SK-N-SH (cell line): ENCODE results near the gene FGG. TPM values are rescaled to one million over a fixed set of nuclear protein-coding genes. Genes with fewer than 3 reads are reported as not detected.

Experiments
- CTCF ChIA-PET: fragments of 300-600, 350-600 bp; formaldehyde crosslinking; extraction: SDS; loops from one replicate; lab custom pipeline; 2021; lab: Yijun Ruan, JAX
- POLR2A ChIA-PET: fragments of 350-600 bp; sonication (Branson Sonifier 250); formaldehyde crosslinking; extraction: SDS; loops from one replicate; lab custom pipeline; 2020; ENCODE audit warnings: antibody characterized with exemption, inconsistent platforms; lab: Yijun Ruan, JAX
- DNase-seq: peaks from one replicate; pipeline ENCODE4 v3.0.0; 2012
- H2AFZ ChIP-seq: fragments of 200-600 bp; sonication (generic); 2 replicates; pipeline ENCODE4 v1.8.1; 2016; ENCODE audit warnings: antibody characterized with exemption, mild to moderate bottlenecking, low read depth
- H3F3A ChIP-seq: fragments of 200-600 bp; sonication (generic); replicated peaks from 2 replicates; pipeline ENCODE3; 2016; ENCODE audit warnings: antibody characterized with exemption, mild to moderate bottlenecking; ENCODE audit not compliant: insufficient read depth
- H3K27ac ChIP-seq, 2 experiments: fragments of 200-500 bp in 1 of 2; fragments of 200-600 bp in 1 of 2; sonication (Bioruptor generic) in 1 of 2; sonication (generic), shearing (Covaris generic) in 1 of 2; 2 replicates each; pipeline versions ENCODE4 v1.5.1 to v1.6.1; 2014 to 2016; ENCODE audit warnings: low read depth in 2 of 2, inconsistent platforms in 1 of 2, low read length in 1 of 2, mild to moderate bottlenecking in 1 of 2, mixed read lengths in 1 of 2
- H3K27me3 ChIP-seq: fragments of 200-600 bp; sonication (generic), shearing (Covaris generic); 2 replicates; pipeline ENCODE4 v1.6.1; 2016; ENCODE audit warnings: mixed run types; ENCODE audit not compliant: insufficient read depth
- H3K36me3 ChIP-seq, 2 experiments: fragments of 200-500 bp in 1 of 2; fragments of 200-600 bp in 1 of 2; sonication (Bioruptor generic) in 1 of 2; sonication (generic) in 1 of 2; replicated peaks in 1 of 2; 2 replicates each; pipeline versions ENCODE3 to v1.5.1; 2014 to 2016; ENCODE audit warnings: low read length in 1 of 2, mild to moderate bottlenecking in 1 of 2; ENCODE audit not compliant: insufficient read depth in 2 of 2, control insufficient read depth in 1 of 2
- H3K4me1 ChIP-seq, 2 experiments: fragments of 200-500 bp in 1 of 2; fragments of 200-600 bp in 1 of 2; sonication (Bioruptor generic) in 1 of 2; sonication (generic), shearing (Covaris generic) in 1 of 2; 2 replicates each; pipeline versions ENCODE4 v1.5.1 to v1.6.1; 2014 to 2016; ENCODE audit warnings: low read depth in 1 of 2, low read length in 1 of 2, mixed run types in 1 of 2; ENCODE audit not compliant: insufficient read depth in 2 of 2, control insufficient read depth in 1 of 2
- H3K4me2 ChIP-seq: fragments of 200-600 bp; sonication (generic), shearing (Covaris generic); 2 replicates; pipeline ENCODE4 v1.6.1; 2017; ENCODE audit warnings: mixed run types
- H3K4me3 ChIP-seq, 2 experiments: fragments of 200-500 bp in 1 of 2; fragments of 200-600 bp in 1 of 2; sonication (Bioruptor generic) in 1 of 2; sonication (generic), shearing (Covaris generic) in 1 of 2; 2 replicates each; pipeline versions ENCODE4 v1.5.1 to v1.8.1; 2014 to 2016; ENCODE audit warnings: low read depth in 2 of 2, inconsistent platforms in 1 of 2, low read length in 1 of 2, mild to moderate bottlenecking in 1 of 2, mixed read lengths in 1 of 2, moderate library complexity in 1 of 2
- H3K79me2 ChIP-seq: fragments of 200-600 bp; sonication (generic); 2 replicates; pipeline ENCODE4 v1.8.1; 2017; ENCODE audit warnings: mild to moderate bottlenecking; ENCODE audit not compliant: insufficient read depth
- H3K9ac ChIP-seq: fragments of 200-600 bp; sonication (generic); 2 replicates; pipeline ENCODE4 v1.6.1; 2017; ENCODE audit warnings: mixed run types
- H3K9me2 ChIP-seq: fragments of 200-600 bp; sonication (generic); 2 replicates; pipeline ENCODE4 v1.6.1; 2017; ENCODE audit warnings: mixed run types
- H3K9me3 ChIP-seq: fragments of 200-600 bp; sonication (generic); 2 replicates; pipeline ENCODE4 v1.6.1; 2017; ENCODE audit warnings: mixed run types, mild to moderate bottlenecking, moderate library complexity
- H4K20me1 ChIP-seq: fragments of 200-600 bp; sonication (generic); 2 replicates; pipeline ENCODE4 v1.6.1; 2017; ENCODE audit warnings: mild to moderate bottlenecking, mixed run types; ENCODE audit not compliant: insufficient read depth
- EZH2phosphoT487 ChIP-seq: fragments of 200-600 bp; sonication (generic); IDR thresholded peaks from 2 replicates; pipeline ENCODE4 v1.6.1; 2017; ENCODE audit warnings: low read depth, mixed run types, mild to moderate bottlenecking, antibody characterized with exemption, moderate library complexity, borderline replicate concordance
- FOSL2 ChIP-seq: IDR thresholded peaks from 2 replicates; pipeline ENCODE4 v1.4.0; 2012; ENCODE audit warnings: low read depth, mild to moderate bottlenecking, moderate library complexity, borderline replicate concordance
- FOXJ3 ChIP-seq: sonication (generic); formaldehyde crosslinking; IDR thresholded peaks from 2 replicates; pipeline ENCODE4 v1.5.1; 2020; ENCODE audit warnings: mild to moderate bottlenecking, missing genetic modification reagents
- MEF2A ChIP-seq: IDR thresholded peaks from 2 replicates; pipeline ENCODE4 v1.4.0; 2012; ENCODE audit warnings: low read depth, borderline replicate concordance
- MXI1 ChIP-seq: IDR thresholded peaks from 2 replicates; pipeline ENCODE4 v1.6.1; 2012; ENCODE audit warnings: mild to moderate bottlenecking, low read depth, low read length, improper control_type of control experiment
- SMC3 ChIP-seq: IDR thresholded peaks from 2 replicates; pipeline ENCODE4 v1.6.1; 2012; ENCODE audit warnings: low read depth, low read length, improper control_type of control experiment
- TCF12 ChIP-seq: IDR thresholded peaks from 2 replicates; pipeline ENCODE4 v1.4.0; 2012
- WGBS: methylation state at CpG from one replicate; pipeline ENCODE4 v1.1.6; 2017; ENCODE audit warnings: low lambda C conversion rate; 5-methylcytosine and 5-hydroxymethylcytosine counted together
- polyA plus RNA-seq, 3 experiments: library from polyadenylated mRNA; depleted of rRNA; stranded (reverse); fragments of >200 nt; gene quantifications; 2 replicates each; pipeline ENCODE4 v1.2.3, GENCODE V29; 2012
- TF ChIP-seq, protein P1 (sequence below): fragments of 150-350 bp; IDR thresholded peaks from 2 replicates; pipeline ENCODE4 v1.6.1; 2017; ENCODE audit warnings: antibody characterized with exemption, low read length, low read depth, borderline replicate concordance
- TF ChIP-seq, protein P2 (sequence below): IDR thresholded peaks from 2 replicates; pipeline ENCODE4 v1.6.1; 2012; ENCODE audit warnings: mild to moderate bottlenecking, low read depth, low read length, moderate library complexity
- TF ChIP-seq, protein P3 (sequence below): fragments of 200-600 bp; sonication (generic); IDR thresholded peaks from 2 replicates; pipeline ENCODE4 v1.6.1; 2017; ENCODE audit warnings: antibody characterized with exemption, mild to moderate bottlenecking, moderate library complexity

The FGG gene
- polyA plus RNA-seq, 1 of the 3 experiments (the other 2 are of a cell fraction): not detected

DNA sequence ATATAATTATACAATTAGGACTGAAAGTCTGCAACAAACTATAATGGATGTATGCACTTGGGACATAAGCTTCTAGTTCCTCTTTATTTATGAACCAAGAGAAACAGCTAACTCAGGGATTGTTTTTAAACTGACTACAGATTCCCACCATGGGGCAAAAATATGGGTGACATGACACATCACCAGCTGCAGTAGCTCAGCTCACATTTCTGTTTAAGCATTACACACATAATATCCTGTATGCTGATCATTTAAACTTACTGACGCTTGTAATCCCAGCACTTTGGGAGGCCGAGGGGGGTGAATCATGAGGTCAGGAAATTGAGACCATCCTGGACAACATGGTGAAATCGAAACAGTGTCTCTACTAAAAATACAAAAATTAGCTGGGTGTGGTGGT, 38.1 kb downstream of the FGG start:
- Histone ChIP-seq H3K4me3 (no peak overlapping the region), H4K20me1 (no peaks in the 10 kb centered on the region), H3K27me3 (no peaks in the 10 kb centered on the region; the same call in none of the 2 replicates), H3K4me2 (no peak overlapping the region), H3F3A (no peaks in the 10 kb centered on the region), H2AFZ (no peak overlapping the region), H3K9ac (no peak overlapping the region), H3K4me1 (no peaks in the 10 kb centered on the region), H3K9me3 (no peaks in the 10 kb centered on the region), H3K36me3 (no peaks in the 10 kb centered on the region), H3K27ac (no peak overlapping the region), H3K9me2 (no peaks in the 10 kb centered on the region), H3K79me2 (no peaks in the 10 kb centered on the region)
- no peak for TF ChIP-seq FOXJ3 (CRISPR knock-in tag)
- no peak for TF ChIP-seq EZH2phosphoT487
- no peak for TF ChIP-seq MEF2A
- TF ChIP-seq, protein P1, sequence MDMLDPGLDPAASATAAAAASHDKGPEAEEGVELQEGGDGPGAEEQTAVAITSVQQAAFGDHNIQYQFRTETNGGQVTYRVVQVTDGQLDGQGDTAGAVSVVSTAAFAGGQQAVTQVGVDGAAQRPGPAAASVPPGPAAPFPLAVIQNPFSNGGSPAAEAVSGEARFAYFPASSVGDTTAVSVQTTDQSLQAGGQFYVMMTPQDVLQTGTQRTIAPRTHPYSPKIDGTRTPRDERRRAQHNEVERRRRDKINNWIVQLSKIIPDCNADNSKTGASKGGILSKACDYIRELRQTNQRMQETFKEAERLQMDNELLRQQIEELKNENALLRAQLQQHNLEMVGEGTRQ: no peak
- TF ChIP-seq, protein P2, sequence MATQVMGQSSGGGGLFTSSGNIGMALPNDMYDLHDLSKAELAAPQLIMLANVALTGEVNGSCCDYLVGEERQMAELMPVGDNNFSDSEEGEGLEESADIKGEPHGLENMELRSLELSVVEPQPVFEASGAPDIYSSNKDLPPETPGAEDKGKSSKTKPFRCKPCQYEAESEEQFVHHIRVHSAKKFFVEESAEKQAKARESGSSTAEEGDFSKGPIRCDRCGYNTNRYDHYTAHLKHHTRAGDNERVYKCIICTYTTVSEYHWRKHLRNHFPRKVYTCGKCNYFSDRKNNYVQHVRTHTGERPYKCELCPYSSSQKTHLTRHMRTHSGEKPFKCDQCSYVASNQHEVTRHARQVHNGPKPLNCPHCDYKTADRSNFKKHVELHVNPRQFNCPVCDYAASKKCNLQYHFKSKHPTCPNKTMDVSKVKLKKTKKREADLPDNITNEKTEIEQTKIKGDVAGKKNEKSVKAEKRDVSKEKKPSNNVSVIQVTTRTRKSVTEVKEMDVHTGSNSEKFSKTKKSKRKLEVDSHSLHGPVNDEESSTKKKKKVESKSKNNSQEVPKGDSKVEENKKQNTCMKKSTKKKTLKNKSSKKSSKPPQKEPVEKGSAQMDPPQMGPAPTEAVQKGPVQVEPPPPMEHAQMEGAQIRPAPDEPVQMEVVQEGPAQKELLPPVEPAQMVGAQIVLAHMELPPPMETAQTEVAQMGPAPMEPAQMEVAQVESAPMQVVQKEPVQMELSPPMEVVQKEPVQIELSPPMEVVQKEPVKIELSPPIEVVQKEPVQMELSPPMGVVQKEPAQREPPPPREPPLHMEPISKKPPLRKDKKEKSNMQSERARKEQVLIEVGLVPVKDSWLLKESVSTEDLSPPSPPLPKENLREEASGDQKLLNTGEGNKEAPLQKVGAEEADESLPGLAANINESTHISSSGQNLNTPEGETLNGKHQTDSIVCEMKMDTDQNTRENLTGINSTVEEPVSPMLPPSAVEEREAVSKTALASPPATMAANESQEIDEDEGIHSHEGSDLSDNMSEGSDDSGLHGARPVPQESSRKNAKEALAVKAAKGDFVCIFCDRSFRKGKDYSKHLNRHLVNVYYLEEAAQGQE: no peak
- TF ChIP-seq TCF12: no peak
- no peak for TF ChIP-seq FOSL2
- TF ChIP-seq, protein P3, sequence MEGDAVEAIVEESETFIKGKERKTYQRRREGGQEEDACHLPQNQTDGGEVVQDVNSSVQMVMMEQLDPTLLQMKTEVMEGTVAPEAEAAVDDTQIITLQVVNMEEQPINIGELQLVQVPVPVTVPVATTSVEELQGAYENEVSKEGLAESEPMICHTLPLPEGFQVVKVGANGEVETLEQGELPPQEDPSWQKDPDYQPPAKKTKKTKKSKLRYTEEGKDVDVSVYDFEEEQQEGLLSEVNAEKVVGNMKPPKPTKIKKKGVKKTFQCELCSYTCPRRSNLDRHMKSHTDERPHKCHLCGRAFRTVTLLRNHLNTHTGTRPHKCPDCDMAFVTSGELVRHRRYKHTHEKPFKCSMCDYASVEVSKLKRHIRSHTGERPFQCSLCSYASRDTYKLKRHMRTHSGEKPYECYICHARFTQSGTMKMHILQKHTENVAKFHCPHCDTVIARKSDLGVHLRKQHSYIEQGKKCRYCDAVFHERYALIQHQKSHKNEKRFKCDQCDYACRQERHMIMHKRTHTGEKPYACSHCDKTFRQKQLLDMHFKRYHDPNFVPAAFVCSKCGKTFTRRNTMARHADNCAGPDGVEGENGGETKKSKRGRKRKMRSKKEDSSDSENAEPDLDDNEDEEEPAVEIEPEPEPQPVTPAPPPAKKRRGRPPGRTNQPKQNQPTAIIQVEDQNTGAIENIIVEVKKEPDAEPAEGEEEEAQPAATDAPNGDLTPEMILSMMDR: no peak
- no peak for TF ChIP-seq MXI1
- no peak for TF ChIP-seq SMC3
- no peak for DNase-seq
- ChIA-PET POLR2A (no interaction called here), CTCF (interaction anchor here (1.1 to 2.1 kb wide), 3 partner anchors 15 to 49 kb away, joined by 3 to 11 read pairs (median 3); no protein-coding TSS in a partner anchor)
- WGBS: 17% methylated on average over 3 of the region's 3 CpGs
